ENCODE measurements around the gene COMTD1.

DNA sequence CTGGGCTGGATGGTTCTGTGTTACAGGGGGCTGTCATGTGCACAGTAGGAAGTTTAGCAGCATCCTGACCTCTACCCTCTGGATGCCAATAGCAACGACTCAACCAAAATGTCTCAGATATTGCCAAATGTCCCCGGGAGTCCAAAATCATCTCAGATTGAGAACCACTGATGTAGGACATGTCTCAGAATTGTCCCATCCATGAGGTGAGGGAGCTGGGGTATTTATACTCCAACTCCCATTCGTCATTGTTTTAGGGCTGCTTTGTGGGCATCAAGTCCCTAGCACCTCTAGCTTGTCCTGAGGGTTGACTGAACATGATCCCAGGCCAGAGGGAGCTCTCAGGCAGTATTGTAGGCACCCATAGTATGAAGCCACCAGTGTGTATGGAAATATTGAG is 25.2 kb upstream of the COMTD1 start:
- TF ChIP-seq, protein P1, sequence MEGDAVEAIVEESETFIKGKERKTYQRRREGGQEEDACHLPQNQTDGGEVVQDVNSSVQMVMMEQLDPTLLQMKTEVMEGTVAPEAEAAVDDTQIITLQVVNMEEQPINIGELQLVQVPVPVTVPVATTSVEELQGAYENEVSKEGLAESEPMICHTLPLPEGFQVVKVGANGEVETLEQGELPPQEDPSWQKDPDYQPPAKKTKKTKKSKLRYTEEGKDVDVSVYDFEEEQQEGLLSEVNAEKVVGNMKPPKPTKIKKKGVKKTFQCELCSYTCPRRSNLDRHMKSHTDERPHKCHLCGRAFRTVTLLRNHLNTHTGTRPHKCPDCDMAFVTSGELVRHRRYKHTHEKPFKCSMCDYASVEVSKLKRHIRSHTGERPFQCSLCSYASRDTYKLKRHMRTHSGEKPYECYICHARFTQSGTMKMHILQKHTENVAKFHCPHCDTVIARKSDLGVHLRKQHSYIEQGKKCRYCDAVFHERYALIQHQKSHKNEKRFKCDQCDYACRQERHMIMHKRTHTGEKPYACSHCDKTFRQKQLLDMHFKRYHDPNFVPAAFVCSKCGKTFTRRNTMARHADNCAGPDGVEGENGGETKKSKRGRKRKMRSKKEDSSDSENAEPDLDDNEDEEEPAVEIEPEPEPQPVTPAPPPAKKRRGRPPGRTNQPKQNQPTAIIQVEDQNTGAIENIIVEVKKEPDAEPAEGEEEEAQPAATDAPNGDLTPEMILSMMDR (conservative IDR thresholded peaks at IDR 0.05; ENCODE audit: low read depth, low read length), result no peak
- TF ChIP-seq NFE2L2 (IDR thresholded peaks at IDR 0.05; ENCODE audit: low read depth, low read length) (no peak), CEBPB (IDR thresholded peaks at IDR 0.05; ENCODE audit: low read depth, low read length) (no peak), POLR2A (IDR thresholded peaks at IDR 0.05; ENCODE audit: low read depth, low read length) (no peak), BHLHE40 (IDR thresholded peaks at IDR 0.05; ENCODE audit: low read depth, low read length) (no peak), RFX5 (IDR thresholded peaks at IDR 0.05; ENCODE audit: low read depth, low read length) (no peak), SMC3 (IDR thresholded peaks at IDR 0.05; ENCODE audit: low read depth, low read length) (no peak), RAD21 (IDR thresholded peaks at IDR 0.05; ENCODE audit: low read length) (no peak)
- TF ChIP-seq, protein P2, sequence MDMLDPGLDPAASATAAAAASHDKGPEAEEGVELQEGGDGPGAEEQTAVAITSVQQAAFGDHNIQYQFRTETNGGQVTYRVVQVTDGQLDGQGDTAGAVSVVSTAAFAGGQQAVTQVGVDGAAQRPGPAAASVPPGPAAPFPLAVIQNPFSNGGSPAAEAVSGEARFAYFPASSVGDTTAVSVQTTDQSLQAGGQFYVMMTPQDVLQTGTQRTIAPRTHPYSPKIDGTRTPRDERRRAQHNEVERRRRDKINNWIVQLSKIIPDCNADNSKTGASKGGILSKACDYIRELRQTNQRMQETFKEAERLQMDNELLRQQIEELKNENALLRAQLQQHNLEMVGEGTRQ (IDR thresholded peaks at IDR 0.05; ENCODE audit: low read depth, low read length), result no peak

All from IMR-90 (cell line).